ENCODE measurements around the gene NOL9. TPM values are rescaled to one million over a fixed set of nuclear protein-coding genes. Genes with fewer than 3 reads are reported as not detected.

The NOL9 gene
- polyA plus RNA-seq, 1 of the 3 experiments (the other 2 are of a cell fraction) = 7.1 TPM

- ChIA-PET POLR2A (interaction anchor here (1.0 kb wide), 1 partner anchor 8 kb away, joined by 3 read pairs; no protein-coding TSS in a partner anchor), CTCF (interaction anchor here (1.0 to 2.7 kb wide), 3 partner anchors 16 to 64 kb away, joined by 3 to 18 read pairs (median 3); partner anchors contain the start of genes NOL9 and TAS1R1)
- Histone ChIP-seq H3K9ac (no peak overlapping the region), H3K9me2 (no peaks in the 10 kb centered on the region), H3K27me3 (ENCODE audit: insufficient read depth) (no peaks in the 10 kb centered on the region), H3K27ac (ENCODE audit: low read depth in 2 of 2, low read length in 1 of 2) (no peak overlapping the region), H3K4me1 (ENCODE audit: control insufficient read depth in 1 of 2, insufficient read depth in 2 of 2, low read depth in 1 of 2, low read length in 1 of 2) (no peaks in the 10 kb centered on the region), H3K9me3 (no peaks in the 10 kb centered on the region), H3K4me3 (ENCODE audit: low read depth in 2 of 2, low read length in 1 of 2) (no peak overlapping the region), H3F3A (replicated peaks; ENCODE audit: insufficient read depth) (no peaks in the 10 kb centered on the region), H2AFZ (ENCODE audit: low read depth) (no peak overlapping the region), H3K36me3 (replicated peaks in 1 of 2; ENCODE audit: control insufficient read depth in 1 of 2, insufficient read depth in 2 of 2, low read length in 1 of 2) (no peaks in the 10 kb centered on the region), H3K79me2 (ENCODE audit: insufficient read depth) (no peaks in the 10 kb centered on the region), H4K20me1 (ENCODE audit: insufficient read depth) (no peaks in the 10 kb centered on the region), H3K4me2 (no peak overlapping the region)
- no peak for TF ChIP-seq CTCF (IDR thresholded peaks at IDR 0.05)
- TF ChIP-seq NRF1 (IDR thresholded peaks at IDR 0.05; ENCODE audit: low read depth, low read length) = no peak
- no peak for TF ChIP-seq PBX3 (IDR thresholded peaks at IDR 0.05)
- no peak for TF ChIP-seq RXRA (IDR thresholded peaks at IDR 0.05; ENCODE audit: borderline replicate concordance, low read depth)
- TF ChIP-seq USF2 (IDR thresholded peaks at IDR 0.05; ENCODE audit: borderline replicate concordance, low read depth, low read length) = no peak
- no peak for TF ChIP-seq RFX5 (IDR thresholded peaks at IDR 0.05; ENCODE audit: low read length)
- no peak for TF ChIP-seq EZH2phosphoT487 (IDR thresholded peaks at IDR 0.05; ENCODE audit: borderline replicate concordance, low read depth)
- TF ChIP-seq GATA2 (CRISPR knock-in tag; IDR thresholded peaks at IDR 0.05) = no peak
- DNase-seq = no peak
- WGBS (ENCODE audit: low lambda C conversion rate) = 0% methylated on average over 1 of the region's 5 CpGs
Observed at GRCh38 chr1:6570987-6571386, 16.7 kb upstream of the NOL9 start.

GRCh38 chr1:6570100-6570499 lies 15.8 kb upstream of the NOL9 start:
- CTCF ChIA-PET = interaction anchor here (2.6 to 2.7 kb wide), 2 partner anchors 15 to 16 kb away, joined by 13 to 18 read pairs; partner anchors contain the start of genes NOL9 and TAS1R1
- TF ChIP-seq PBX3 (IDR thresholded peaks at IDR 0.05) (no peak), TEAD4 (IDR thresholded peaks at IDR 0.05; ENCODE audit: borderline replicate concordance, insufficient read depth) (no peak), FOXM1 (IDR thresholded peaks at IDR 0.05; ENCODE audit: low read depth) (no peak), MAX (IDR thresholded peaks at IDR 0.05; ENCODE audit: low read depth) (no peak), IRF3 (IDR thresholded peaks at IDR 0.05; ENCODE audit: low read depth, low read length) (no peak), EP300 (IDR thresholded peaks at IDR 0.05; ENCODE audit: borderline replicate concordance in 1 of 2, low read depth in 1 of 2, low read length in 1 of 2) (no peak), CTCF (IDR thresholded peaks at IDR 0.05) (no peak), USF1 (IDR thresholded peaks at IDR 0.05; ENCODE audit: borderline replicate concordance, low read depth) (no peak), FOXJ3 (CRISPR knock-in tag; IDR thresholded peaks at IDR 0.05) (no peak), RXRA (IDR thresholded peaks at IDR 0.05; ENCODE audit: borderline replicate concordance, low read depth) (no peak), ELF1 (IDR thresholded peaks at IDR 0.05) (no peak)

More at GRCh38 chr1:6570100-6570499, 15.8 kb upstream of the NOL9 start:
- Histone ChIP-seq H3K27ac (ENCODE audit: low read depth in 2 of 2, low read length in 1 of 2) (no peak overlapping the region), H3K79me2 (ENCODE audit: insufficient read depth) (no peaks in the 10 kb centered on the region), H2AFZ (ENCODE audit: low read depth) (no peak overlapping the region), H3F3A (replicated peaks; ENCODE audit: insufficient read depth) (no peaks in the 10 kb centered on the region), H3K36me3 (replicated peaks in 1 of 2; ENCODE audit: control insufficient read depth in 1 of 2, insufficient read depth in 2 of 2, low read length in 1 of 2) (no peaks in the 10 kb centered on the region), H3K4me3 (ENCODE audit: low read depth in 2 of 2, low read length in 1 of 2) (no peak overlapping the region), H3K4me1 (ENCODE audit: control insufficient read depth in 1 of 2, insufficient read depth in 2 of 2, low read depth in 1 of 2, low read length in 1 of 2) (no peaks in the 10 kb centered on the region), H3K9me2 (no peaks in the 10 kb centered on the region), H3K4me2 (no peak overlapping the region), H3K27me3 (ENCODE audit: insufficient read depth) (no peaks in the 10 kb centered on the region; the same call in 1 of the 2 replicates), H3K9ac (no peak overlapping the region), H4K20me1 (ENCODE audit: insufficient read depth) (no peaks in the 10 kb centered on the region), H3K9me3 (no peaks in the 10 kb centered on the region)
- POLR2A ChIA-PET = no interaction called here
- no peak for DNase-seq
- WGBS (ENCODE audit: low lambda C conversion rate) = 56% methylated on average over 3 of the region's 3 CpGs
